ENCODE data around the gene ASAH2B.
"Not testable (repeated sequence)": the region's sequence is repeated elsewhere in the genome, so short reads cannot be mapped to it uniquely, and the experiment has no call there.

The ASAH2B gene

DNA sequence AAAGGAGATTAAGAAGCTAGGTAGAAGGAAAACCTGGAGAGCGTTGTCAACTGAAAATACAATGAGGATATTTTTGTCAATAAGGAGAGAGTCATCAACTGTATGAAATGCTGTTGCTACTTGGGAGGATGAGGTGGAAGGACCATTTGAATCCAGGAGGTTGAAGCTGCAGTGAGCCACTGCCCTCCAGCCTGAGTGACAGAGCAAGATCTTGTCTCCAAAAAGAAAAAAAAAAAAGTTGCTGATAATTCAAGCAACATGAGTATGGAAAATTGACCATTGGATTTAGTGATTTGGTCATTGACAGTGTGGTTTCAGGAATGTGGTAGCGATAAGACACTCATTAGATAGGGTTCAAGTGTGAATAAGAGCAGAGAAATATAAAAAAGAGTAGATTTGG, 11.6 kb upstream of the ASAH2B start:
- not testable (repeated sequence) for H3K4me3 ChIP-seq (ENCODE audit: insufficient read depth in 1 of 2, low read depth in 1 of 2, low read length in 2 of 2); H4K91ac ChIP-seq (ENCODE audit: low read length); H2AK5ac ChIP-seq (ENCODE audit: low read length, severe bottlenecking); DNase-seq; H2BK5ac ChIP-seq (ENCODE audit: low read depth, low read length, poor library complexity, severe bottlenecking); H2BK120ac ChIP-seq (ENCODE audit: low read depth, low read length); H3K36me3 ChIP-seq (ENCODE audit: control insufficient read depth in 1 of 2, insufficient read depth in 2 of 2, low read depth in 1 of 2, low read length in 2 of 2); H3K4me1 ChIP-seq (ENCODE audit: control insufficient read depth, insufficient read depth, low read depth, low read length); H3K27me3 ChIP-seq (ENCODE audit: control insufficient read depth in 1 of 2, insufficient read depth in 1 of 2, low read length in 2 of 2); H3K9ac ChIP-seq (ENCODE audit: low read length); H3K4ac ChIP-seq (ENCODE audit: low read depth in 1 of 2, low read length in 2 of 2); H4K8ac ChIP-seq (ENCODE audit: low read length); H2AFZ ChIP-seq (ENCODE audit: low read depth, low read length); H3K79me1 ChIP-seq (replicated peaks; ENCODE audit: low read length, poor library complexity, severe bottlenecking); H2BK12ac ChIP-seq (ENCODE audit: low read length in 2 of 2); H3K27ac ChIP-seq (ENCODE audit: low read length, poor library complexity, severe bottlenecking); H3K18ac ChIP-seq (ENCODE audit: low read depth in 1 of 2, low read length in 2 of 2); H2BK15ac ChIP-seq (ENCODE audit: low read depth, poor library complexity, severe bottlenecking); H3K23ac ChIP-seq (ENCODE audit: low read length in 2 of 2); H3K14ac ChIP-seq (ENCODE audit: low read length in 2 of 2); H3K9me3 ChIP-seq (ENCODE audit: control insufficient read depth, low read length); H3K4me2 ChIP-seq (ENCODE audit: low read length, poor library complexity, severe bottlenecking)
- WGBS = 83% methylated on average over 2 of the region's 2 CpGs

DNA sequence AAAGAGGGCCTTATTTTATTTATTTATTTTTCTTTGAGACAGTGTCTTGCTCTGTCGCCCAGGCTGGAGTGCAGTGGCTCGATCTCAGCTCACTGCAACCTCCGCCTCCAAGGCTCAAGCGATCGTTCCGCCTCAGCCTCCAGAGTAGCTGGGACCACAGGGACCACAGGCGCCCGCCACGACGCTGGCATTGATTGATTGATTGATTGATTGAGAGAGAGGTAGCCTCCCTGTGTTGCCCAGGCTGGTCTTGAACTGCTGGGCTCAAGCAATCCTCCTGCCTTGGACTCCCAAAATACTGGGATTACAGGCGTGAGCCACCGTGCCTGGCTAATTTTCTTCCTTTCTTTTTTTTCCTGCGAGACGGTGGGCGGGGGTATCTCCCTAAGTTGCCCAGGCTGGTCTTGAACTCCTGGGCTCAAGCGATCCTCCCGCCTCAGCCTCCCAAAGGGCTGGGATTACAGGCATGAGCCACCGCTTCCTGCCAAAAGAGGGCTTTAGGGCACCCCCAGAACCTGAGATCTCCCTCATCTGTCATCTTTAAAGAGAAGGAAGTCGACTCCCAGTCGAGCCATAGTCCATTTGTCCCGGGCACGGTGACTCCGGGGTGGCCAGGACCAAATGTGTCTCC, 634 bp upstream of the ASAH2B start:
- not testable (repeated sequence) for H3K4me1 ChIP-seq (ENCODE audit: control insufficient read depth, insufficient read depth, low read depth, low read length); H2AK5ac ChIP-seq (ENCODE audit: low read length, severe bottlenecking); DNase-seq; H3K27me3 ChIP-seq (ENCODE audit: control insufficient read depth in 1 of 2, insufficient read depth in 1 of 2, low read length in 2 of 2); H2BK120ac ChIP-seq (ENCODE audit: low read depth, low read length); H3K9me3 ChIP-seq (ENCODE audit: control insufficient read depth, low read length); H3K79me1 ChIP-seq (replicated peaks; ENCODE audit: low read length, poor library complexity, severe bottlenecking); H3K36me3 ChIP-seq (ENCODE audit: control insufficient read depth in 1 of 2, insufficient read depth in 2 of 2, low read depth in 1 of 2, low read length in 2 of 2)
- H2AFZ ChIP-seq (ENCODE audit: low read depth, low read length) = peak overlapping the region; percentile 99
- H3K18ac ChIP-seq (ENCODE audit: low read depth in 1 of 2, low read length in 2 of 2) = peak overlapping the region; percentile 93 to 100
- peak overlapping the region; percentile 95 for H3K27ac ChIP-seq (ENCODE audit: low read length, poor library complexity, severe bottlenecking)
- peak overlapping the region; percentile 87 for H3K9ac ChIP-seq (ENCODE audit: low read length)
- H3K14ac ChIP-seq (ENCODE audit: low read length in 2 of 2) = peak overlapping the region in 1 of 2 experiments; percentile 90
- H3K4me3 ChIP-seq (ENCODE audit: insufficient read depth in 1 of 2, low read depth in 1 of 2, low read length in 2 of 2) = peak overlapping the region; percentile 85 to 89
- H3K4me2 ChIP-seq (ENCODE audit: low read length, poor library complexity, severe bottlenecking) = peak overlapping the region; percentile 92
- peak overlapping the region; percentile 44 for H2BK15ac ChIP-seq (ENCODE audit: low read depth, poor library complexity, severe bottlenecking)
- peak overlapping the region in 1 of 2 experiments; percentile 69 for H3K23ac ChIP-seq (ENCODE audit: low read length in 2 of 2)
- peak overlapping the region; percentile 87 to 98 for H3K4ac ChIP-seq (ENCODE audit: low read depth in 1 of 2, low read length in 2 of 2)
- peak overlapping the region in 1 of 2 experiments; percentile 63 for H2BK12ac ChIP-seq (ENCODE audit: low read length in 2 of 2)
- peak overlapping the region; percentile 99 for H4K8ac ChIP-seq (ENCODE audit: low read length)
- H4K91ac ChIP-seq (ENCODE audit: low read length) = peak overlapping the region; percentile 89
- H2BK5ac ChIP-seq (ENCODE audit: low read depth, low read length, poor library complexity, severe bottlenecking) = peak overlapping the region; percentile 81
- 72% methylated on average over 23 of the region's 23 CpGs for WGBS

DNA sequence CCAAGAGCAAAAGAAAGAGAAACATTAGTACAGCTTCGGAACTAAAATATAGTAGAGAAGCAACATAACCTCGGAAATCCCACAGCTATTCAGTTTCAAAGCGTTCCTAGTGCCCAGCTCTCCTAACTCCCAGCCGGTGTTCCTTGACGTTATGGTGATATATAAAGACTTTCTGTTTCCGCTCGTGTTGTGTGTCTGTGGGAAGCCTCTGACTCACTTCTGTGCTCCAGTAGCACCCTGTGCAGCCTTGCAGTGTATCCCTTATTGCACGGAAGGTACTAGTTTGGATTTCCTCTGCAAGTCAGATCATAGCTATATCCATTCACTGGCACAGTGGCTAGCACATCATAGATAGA, 535 bp downstream of the ASAH2B start:
- Histone ChIP-seq H4K8ac (ENCODE audit: low read length) (peak overlapping the region; percentile 99), H2BK15ac (ENCODE audit: low read depth, poor library complexity, severe bottlenecking) (no peak overlapping the region), H3K9ac (ENCODE audit: low read length) (peak overlapping the region; percentile 87), H2BK120ac (ENCODE audit: low read depth, low read length) (no peak overlapping the region), H2BK12ac (ENCODE audit: low read length in 2 of 2) (no peak overlapping the region), H3K27ac (ENCODE audit: low read length, poor library complexity, severe bottlenecking) (peak overlapping the region; percentile 95), H3K4ac (ENCODE audit: low read depth in 1 of 2, low read length in 2 of 2) (no peak overlapping the region), H3K14ac (ENCODE audit: low read length in 2 of 2) (no peak overlapping the region), H2BK5ac (ENCODE audit: low read depth, low read length, poor library complexity, severe bottlenecking) (peak overlapping the region; percentile 81), H3K4me3 (ENCODE audit: insufficient read depth in 1 of 2, low read depth in 1 of 2, low read length in 2 of 2) (peak overlapping the region; percentile 85 to 89), H2AK5ac (ENCODE audit: low read length, severe bottlenecking) (no peak overlapping the region), H4K91ac (ENCODE audit: low read length) (no peak overlapping the region), H3K4me2 (ENCODE audit: low read length, poor library complexity, severe bottlenecking) (peak overlapping the region; percentile 92), H3K18ac (ENCODE audit: low read depth in 1 of 2, low read length in 2 of 2) (peak overlapping the region; percentile 64 to 100), H3K79me1 (replicated peaks; ENCODE audit: low read length, poor library complexity, severe bottlenecking) (no peaks in the 10 kb centered on the region), H2AFZ (ENCODE audit: low read depth, low read length) (peak overlapping the region; percentile 99), H3K23ac (ENCODE audit: low read length in 2 of 2) (no peak overlapping the region), H3K27me3 (ENCODE audit: control insufficient read depth in 1 of 2, insufficient read depth in 1 of 2, low read length in 2 of 2) (no peaks in the 10 kb centered on the region), H3K36me3 (ENCODE audit: control insufficient read depth in 1 of 2, insufficient read depth in 2 of 2, low read depth in 1 of 2, low read length in 2 of 2) (no peaks in the 10 kb centered on the region), H3K4me1 (ENCODE audit: control insufficient read depth, insufficient read depth, low read depth, low read length) (peaks cover 5% of the 10 kb centered on the region), H3K9me3 (ENCODE audit: control insufficient read depth, low read length) (no peaks in the 10 kb centered on the region)
- peak; percentile 88 for DNase-seq
- WGBS = 3% methylated on average over 6 of the region's 8 CpGs

DNA sequence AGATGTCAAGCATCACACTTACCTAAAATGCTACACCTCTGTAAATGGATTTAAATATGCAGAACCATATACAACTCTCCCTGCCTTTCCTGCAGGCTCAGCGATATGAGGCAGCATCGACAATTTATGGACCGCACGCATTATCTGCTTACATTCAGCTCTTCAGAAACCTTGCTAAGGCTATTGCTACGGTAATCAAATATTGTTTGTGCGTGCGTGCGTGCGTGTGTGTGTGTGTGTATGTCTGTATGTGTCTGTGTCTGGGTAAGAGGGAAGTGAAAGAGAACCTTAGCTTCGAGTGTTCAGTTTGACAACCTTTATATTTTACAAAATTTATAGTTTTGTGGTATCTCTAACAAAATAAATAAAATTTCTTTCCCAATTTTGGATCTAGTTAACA, 3.1 kb downstream of the ASAH2B start:
- H3K9ac ChIP-seq (ENCODE audit: low read length); H2BK15ac ChIP-seq (ENCODE audit: low read depth, poor library complexity, severe bottlenecking); H2BK120ac ChIP-seq (ENCODE audit: low read depth, low read length); H3K9me3 ChIP-seq (ENCODE audit: control insufficient read depth, low read length); H3K4me2 ChIP-seq (ENCODE audit: low read length, poor library complexity, severe bottlenecking); H3K23ac ChIP-seq (ENCODE audit: low read length in 2 of 2); H3K4ac ChIP-seq (ENCODE audit: low read depth in 1 of 2, low read length in 2 of 2); H2AK5ac ChIP-seq (ENCODE audit: low read length, severe bottlenecking); H3K27ac ChIP-seq (ENCODE audit: low read length, poor library complexity, severe bottlenecking); H3K36me3 ChIP-seq (ENCODE audit: control insufficient read depth in 1 of 2, insufficient read depth in 2 of 2, low read depth in 1 of 2, low read length in 2 of 2); H2AFZ ChIP-seq (ENCODE audit: low read depth, low read length); H3K27me3 ChIP-seq (ENCODE audit: control insufficient read depth in 1 of 2, insufficient read depth in 1 of 2, low read length in 2 of 2); H4K8ac ChIP-seq (ENCODE audit: low read length); H3K79me1 ChIP-seq (replicated peaks; ENCODE audit: low read length, poor library complexity, severe bottlenecking); H3K4me1 ChIP-seq (ENCODE audit: control insufficient read depth, insufficient read depth, low read depth, low read length); H3K18ac ChIP-seq (ENCODE audit: low read depth in 1 of 2, low read length in 2 of 2); H3K14ac ChIP-seq (ENCODE audit: low read length in 2 of 2); H2BK5ac ChIP-seq (ENCODE audit: low read depth, low read length, poor library complexity, severe bottlenecking); H4K91ac ChIP-seq (ENCODE audit: low read length); H2BK12ac ChIP-seq (ENCODE audit: low read length in 2 of 2); DNase-seq; H3K4me3 ChIP-seq (ENCODE audit: insufficient read depth in 1 of 2, low read depth in 1 of 2, low read length in 2 of 2): not testable (repeated sequence)
- WGBS = 95% methylated on average over 9 of the region's 10 CpGs
